Endodermal cell (in vitro differentiated cells): Measurements from ENCODE around the gene ZNF511. TPM values are rescaled to one million over a fixed set of nuclear protein-coding genes. Genes with fewer than 3 reads are reported as not detected.

Source experiments
- DNase-seq: peaks from one replicate; pipeline ENCODE4 v3.0.0-alpha.2; 2017
- H3K27ac ChIP-seq: 2 replicates; pipeline ENCODE4 v1.5.1; 2013; ENCODE audit warnings: mild to moderate bottlenecking, low read depth, low read length, moderate library complexity
- H3K27me3 ChIP-seq: 2 replicates; pipeline ENCODE4 v1.6.1; 2013; ENCODE audit warnings: mild to moderate bottlenecking, low read length, moderate library complexity; ENCODE audit not compliant: insufficient read depth, control insufficient read depth, poor library complexity, severe bottlenecking
- H3K36me3 ChIP-seq: 2 replicates; pipeline ENCODE4 v1.7.0; 2013; ENCODE audit warnings: mild to moderate bottlenecking, low read length, moderate library complexity; ENCODE audit not compliant: control insufficient read depth, insufficient read depth
- H3K4me1 ChIP-seq: one replicate; pipeline ENCODE4 v1.7.0; 2013; ENCODE audit warnings: low read length; ENCODE audit not compliant: control insufficient read depth, insufficient read depth
- H3K4me3 ChIP-seq: 2 replicates; pipeline ENCODE4 v1.5.1; 2013; ENCODE audit warnings: mild to moderate bottlenecking, low read length, moderate library complexity
- H3K9ac ChIP-seq: 2 replicates; pipeline ENCODE4 v1.6.1; 2013; ENCODE audit warnings: mild to moderate bottlenecking, low read length, moderate library complexity; ENCODE audit not compliant: poor library complexity, severe bottlenecking; ENCODE audit errors: extremely low read depth
- H3K9me3 ChIP-seq: 2 replicates; pipeline ENCODE4 v1.6.1; 2013; ENCODE audit warnings: mild to moderate bottlenecking, low read length, moderate library complexity; ENCODE audit not compliant: control insufficient read depth
- H3K27ac Mint-ChIP-seq: 2 replicates; pipeline ENCODE4 v1.8.0; 2020; ENCODE audit warnings: mixed read lengths
- H3K27me3 Mint-ChIP-seq: 2 replicates; pipeline ENCODE4 v1.8.0; 2021; ENCODE audit warnings: mild to moderate bottlenecking, mixed read lengths; ENCODE audit not compliant: insufficient read depth
- H3K36me3 Mint-ChIP-seq: 2 replicates; pipeline ENCODE4 v1.8.0; 2020; ENCODE audit warnings: low read depth, mixed read lengths
- H3K4me1 Mint-ChIP-seq: 2 replicates; pipeline ENCODE4 v1.8.0; 2020; ENCODE audit warnings: mixed read lengths
- H3K4me3 Mint-ChIP-seq: 2 replicates; pipeline ENCODE4 v1.8.0; 2020; ENCODE audit warnings: mild to moderate bottlenecking, moderate library complexity, mixed read lengths
- H3K9me3 Mint-ChIP-seq: 2 replicates; pipeline ENCODE4 v1.8.0; 2020; ENCODE audit warnings: mild to moderate bottlenecking, mixed read lengths
- CTCF ChIP-seq: fragments of 200-600 bp; sonication (generic); conservative IDR thresholded peaks from 2 replicates; pipeline ENCODE4 v1.5.0; 2021; ENCODE audit warnings: antibody characterized with exemption, mild to moderate bottlenecking
- WGBS, 2 experiments: methylation state at CpG; one replicate each; pipeline versions ENCODE4 v1.1.5 to v1.1.7; 2013; ENCODE audit warnings: missing lambda C conversion rate in 2 of 2, mixed read lengths in 1 of 2; ENCODE audit not compliant: insufficient coverage in 1 of 2, insufficient read length in 1 of 2; 5-methylcytosine and 5-hydroxymethylcytosine counted together
- total RNA-seq, 2 donors: library from RNA; stranded (reverse); fragmentation: NEBNext Ultra II Directional in 1 of 2; extraction: Animal tissue kit (Norgen Biotek cat#: 25700) in 1 of 2; gene quantifications; 2 replicates in 1 of 2; 3 replicates in 1 of 2; pipeline ENCODE4 v1.2.1, GENCODE V29; 2021

ZNF511 gene
- total RNA-seq, 2 donors from 2014 or later, result 48.1 to 57.6 TPM

GRCh38 chr10:133347710-133348517, 39.2 kb downstream of the ZNF511 start:
- no peak overlapping the region for H3K4me3 ChIP-seq
- no peaks in the 10 kb centered on the region for H3K4me1 ChIP-seq
- no peak for TF ChIP-seq CTCF
- Mint-ChIP-seq H3K36me3 (no peaks in the 10 kb centered on the region), H3K4me3 (no peak overlapping the region), H3K9me3 (no peaks in the 10 kb centered on the region), H3K27ac (no peak overlapping the region), H3K27me3 (peaks cover 30% of the 10 kb centered on the region), H3K4me1 (peaks cover 5% of the 10 kb centered on the region)
- WGBS, 2 experiments, result 76 to 90% methylated on average over 5 to 15 of the region's 16 CpGs
- no peaks in the 10 kb centered on the region for H3K27me3 ChIP-seq
- DNase-seq, result no peak
- no peak overlapping the region for H3K27ac ChIP-seq
- no peaks in the 10 kb centered on the region for H3K9me3 ChIP-seq
- no peaks in the 10 kb centered on the region for H3K36me3 ChIP-seq
- no peak overlapping the region for H3K9ac ChIP-seq

- H3K9me3 Mint-ChIP-seq, result no peaks in the 10 kb centered on the region
- Histone ChIP-seq H3K4me3 (no peak overlapping the region), H3K9ac (no peak overlapping the region), H3K36me3 (peaks cover 1% of the 10 kb centered on the region), H3K9me3 (no peaks in the 10 kb centered on the region), H3K27ac (no peak overlapping the region), H3K27me3 (no peaks in the 10 kb centered on the region), H3K4me1 (no peaks in the 10 kb centered on the region)
- WGBS, 2 experiments, result 83 to 93% methylated on average over 1 to 8 of the region's 8 CpGs
- no peak overlapping the region for H3K4me3 Mint-ChIP-seq
- no peak overlapping the region for H3K27ac Mint-ChIP-seq
- no peak for DNase-seq
- no peaks in the 10 kb centered on the region for H3K36me3 Mint-ChIP-seq
- TF ChIP-seq CTCF, result no peak
- H3K27me3 Mint-ChIP-seq, result peaks cover 20% of the 10 kb centered on the region
- peaks cover 7% of the 10 kb centered on the region for H3K4me1 Mint-ChIP-seq
These were observed 40.5 kb downstream of the ZNF511 start for GRCh38 chr10:133349160-133349568.

- TF ChIP-seq CTCF, result no peak
- Mint-ChIP-seq H3K27me3 (peaks cover 16% of the 10 kb centered on the region), H3K36me3 (no peaks in the 10 kb centered on the region), H3K4me1 (peaks cover 7% of the 10 kb centered on the region), H3K9me3 (no peaks in the 10 kb centered on the region), H3K27ac (no peak overlapping the region), H3K4me3 (no peak overlapping the region)
- peaks cover 3% of the 10 kb centered on the region for H3K36me3 ChIP-seq
- H3K4me3 ChIP-seq, result no peak overlapping the region
- no peaks in the 10 kb centered on the region for H3K4me1 ChIP-seq
- H3K9me3 ChIP-seq, result no peaks in the 10 kb centered on the region
- H3K27ac ChIP-seq, result no peak overlapping the region
- H3K27me3 ChIP-seq, result no peaks in the 10 kb centered on the region
- H3K9ac ChIP-seq, result no peak overlapping the region
- WGBS, 2 experiments, result 91 to 93% methylated on average over 2 to 9 of the region's 9 CpGs
- no peak for DNase-seq
These were observed 40.9 kb downstream of the ZNF511 start for GRCh38 chr10:133349577-133350011.
